Stimulated activated naive CD4-positive, alpha-beta T cell (primary cell): Measurements from ENCODE around the gene UQCRH.

Experiments
- DNase-seq, 6 experiments: peaks; one replicate each; lab custom pipeline; 2025; lab: John Stamatoyannopoulos, UW

The UQCRH gene

GRCh38 chr1:46303038-46303871 is at the start of gene UQCRH, which contains the start of gene LRRC41:
Gene UQCRH (plus strand): TSS chr1:46303698. CDS start chr1:46303767, 69 bp downstream.
Gene LRRC41 (minus strand): TSS chr1:46303616. CDS start chr1:46303322, 294 bp downstream.
- peak; percentile 84 to 95 (median 90) for DNase-seq

GRCh38 chr1:46254668-46255067 is 48.8 kb upstream of the UQCRH start:
- DNase-seq = no peak

GRCh38 chr1:46256523-46256922 is 47.0 kb upstream of the UQCRH start:
- no peak for DNase-seq

GRCh38 chr1:46262508-46262907 is 41.0 kb upstream of the UQCRH start:
- no peak for DNase-seq

GRCh38 chr1:46263146-46263545 is 40.4 kb upstream of the UQCRH start:
- no peak for DNase-seq

GRCh38 chr1:46268578-46268977 is 34.9 kb upstream of the UQCRH start:
- DNase-seq = no peak

- DNase-seq = no peak
Measured at GRCh38 chr1:46274225-46275029, 29.1 kb upstream of the UQCRH start.

- no peak for DNase-seq
Measured at GRCh38 chr1:46275030-46275337, 28.5 kb upstream of the UQCRH start.

- no peak for DNase-seq
Measured at GRCh38 chr1:46277658-46278373, 25.7 kb upstream of the UQCRH start.

GRCh38 chr1:46278807-46279206 is 24.7 kb upstream of the UQCRH start:
- no peak for DNase-seq

- DNase-seq = no peak
Measured at GRCh38 chr1:46280092-46280491, 23.4 kb upstream of the UQCRH start.

- DNase-seq = no peak
Measured at GRCh38 chr1:46281021-46281420, 22.5 kb upstream of the UQCRH start.

GRCh38 chr1:46284058-46284457 is 19.4 kb upstream of the UQCRH start:
- no peak for DNase-seq

- no peak for DNase-seq
Measured at GRCh38 chr1:46284597-46285564, 18.6 kb upstream of the UQCRH start.

GRCh38 chr1:46285730-46286477 is 17.6 kb upstream of the UQCRH start:
- DNase-seq = peak in 1 of 6 experiments; percentile 10

- no peak for DNase-seq
Measured at GRCh38 chr1:46288485-46289133, 14.9 kb upstream of the UQCRH start.

- no peak for DNase-seq
Measured at GRCh38 chr1:46289134-46289494, 14.4 kb upstream of the UQCRH start.

- DNase-seq = no peak
Measured at GRCh38 chr1:46289976-46290375, 13.5 kb upstream of the UQCRH start.

- no peak for DNase-seq
Measured at GRCh38 chr1:46295306-46295705, 8.2 kb upstream of the UQCRH start.

- no peak for DNase-seq
Measured at GRCh38 chr1:46298387-46298786, 5.1 kb upstream of the UQCRH start.
